GM18499 (cell line): ENCODE data around the gene HSPA5.
"Not testable (repeated sequence)": the region's sequence is repeated elsewhere in the genome, so short reads cannot be mapped to it uniquely, and the experiment has no call there.

Experiments
- ATAC-seq: cut with Tn5 transposase; IDR thresholded peaks from one replicate; pipeline ENCODE4 v1.9.1; 2021; ENCODE audit warnings: moderate number of reproducible peaks; ENCODE audit not compliant: insufficient read depth, unreplicated experiment

Gene HSPA5

DNA sequence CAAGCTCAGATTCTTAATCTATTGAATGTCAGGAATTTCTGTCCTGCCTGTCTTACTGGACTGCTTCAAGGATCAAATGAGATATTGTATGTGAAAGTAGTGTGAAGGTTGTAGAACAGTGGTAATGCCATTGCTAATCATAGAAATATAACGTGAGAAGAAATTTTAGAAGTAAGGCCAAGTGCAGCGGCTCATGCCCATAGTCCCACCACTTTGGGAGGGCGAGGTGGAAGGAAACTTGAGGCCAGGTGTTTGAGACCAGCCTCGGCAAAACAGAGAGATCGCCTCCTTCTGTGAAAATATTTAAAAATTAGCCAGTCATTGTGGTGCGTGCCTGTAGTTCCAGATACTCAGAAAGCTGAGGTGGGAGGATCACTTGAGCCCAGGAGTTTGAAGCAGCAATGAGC is 5.1 kb upstream of the HSPA5 start:
- no peak for ATAC-seq

DNA sequence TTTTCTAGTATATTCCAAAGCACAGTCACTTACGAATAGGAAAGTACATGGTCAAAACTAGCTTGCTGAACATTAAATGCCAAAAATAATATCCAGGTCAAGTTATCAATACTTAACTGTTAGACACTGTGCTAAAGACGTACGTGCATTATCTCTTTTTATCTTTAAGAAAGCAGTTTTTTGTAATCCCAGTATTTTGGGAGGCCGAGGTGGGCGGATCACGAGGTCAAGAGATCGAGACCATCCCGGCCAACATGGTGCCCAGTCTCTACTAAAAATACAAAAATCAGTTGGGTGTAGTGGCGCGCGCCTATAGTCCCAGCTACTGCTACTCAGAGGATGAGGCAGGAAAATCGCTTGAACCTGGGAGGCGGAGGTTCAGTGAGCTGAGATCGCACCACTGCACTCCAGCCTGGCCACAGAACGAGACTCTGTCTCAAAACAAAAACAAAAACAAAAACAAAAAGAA is 2.7 kb upstream of the HSPA5 start:
- no peak for ATAC-seq

DNA sequence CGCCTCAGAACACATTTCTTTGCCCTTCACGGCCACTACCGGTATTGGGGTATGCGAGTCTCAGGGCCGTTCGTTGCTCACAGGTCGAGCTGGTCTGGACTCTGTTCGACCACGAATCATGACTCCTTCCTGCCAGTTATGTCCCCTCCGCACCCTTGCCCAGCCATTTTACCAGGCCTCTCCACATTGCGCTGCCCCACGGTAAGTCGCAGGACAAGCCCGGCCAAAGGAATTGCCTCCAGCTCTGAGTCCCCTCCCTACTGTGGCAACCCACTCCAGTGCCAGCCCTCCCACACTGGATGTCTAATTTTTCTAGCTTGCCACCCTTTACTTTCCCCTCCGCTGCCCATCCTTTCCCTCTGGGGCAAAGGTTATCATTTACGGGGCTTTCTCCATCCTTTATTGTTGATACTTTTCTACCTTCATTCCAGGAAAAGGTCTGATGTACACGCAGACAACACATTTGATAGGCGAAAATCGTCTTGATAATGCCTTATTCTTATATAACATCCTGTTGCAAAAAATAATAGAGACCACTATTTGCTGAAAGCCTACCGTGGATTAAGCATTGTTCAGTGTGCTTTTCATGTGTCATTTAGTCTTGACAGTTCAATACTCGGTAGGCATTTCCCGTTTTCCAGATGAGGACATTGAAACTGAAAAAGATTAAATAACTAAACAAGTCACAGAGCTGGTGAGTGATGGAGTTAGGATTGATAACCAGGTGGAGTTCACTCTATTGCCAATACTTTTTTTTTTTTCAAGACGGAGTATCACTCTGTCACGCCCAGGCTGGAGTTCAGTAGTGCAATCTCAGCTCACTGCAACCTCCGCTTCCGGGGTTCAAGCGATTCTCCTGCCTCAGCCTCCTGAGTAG is 958 bp upstream of the HSPA5 start:
- no peak for ATAC-seq

GRCh38 chr9:125240649-125240999 is 519 bp downstream of the HSPA5 start:
- no peak for ATAC-seq

GRCh38 chr9:125239631-125240597 is 1.2 kb downstream of the HSPA5 start:
- no peak for ATAC-seq

DNA sequence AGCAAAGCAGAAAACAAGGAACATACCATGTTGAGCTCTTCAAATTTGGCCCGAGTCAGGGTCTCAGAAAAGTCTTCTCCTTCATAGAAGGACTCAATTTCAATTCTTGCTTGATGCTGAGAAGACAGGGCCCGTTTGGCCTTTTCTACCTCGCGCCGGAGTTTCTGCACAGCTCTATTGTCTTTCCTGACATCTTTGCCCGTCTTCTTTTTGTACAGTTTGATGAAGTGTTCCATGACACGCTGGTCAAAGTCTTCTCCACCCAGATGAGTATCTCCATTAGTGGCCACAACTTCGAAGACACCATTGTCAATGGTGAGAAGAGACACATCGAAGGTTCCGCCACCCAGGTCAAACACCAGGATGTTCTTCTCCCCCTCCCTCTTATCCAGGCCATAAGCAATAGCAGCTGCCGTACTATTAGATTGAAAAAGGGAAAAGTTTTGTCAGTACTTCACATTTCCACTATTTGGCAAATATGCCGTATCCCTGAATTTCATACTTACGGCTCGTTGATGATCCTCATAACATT is 2.2 kb downstream of the HSPA5 start:
- ATAC-seq, result no peak

GRCh38 chr9:125238127-125238914 is 2.8 kb downstream of the HSPA5 start:
- ATAC-seq, result no peak

DNA sequence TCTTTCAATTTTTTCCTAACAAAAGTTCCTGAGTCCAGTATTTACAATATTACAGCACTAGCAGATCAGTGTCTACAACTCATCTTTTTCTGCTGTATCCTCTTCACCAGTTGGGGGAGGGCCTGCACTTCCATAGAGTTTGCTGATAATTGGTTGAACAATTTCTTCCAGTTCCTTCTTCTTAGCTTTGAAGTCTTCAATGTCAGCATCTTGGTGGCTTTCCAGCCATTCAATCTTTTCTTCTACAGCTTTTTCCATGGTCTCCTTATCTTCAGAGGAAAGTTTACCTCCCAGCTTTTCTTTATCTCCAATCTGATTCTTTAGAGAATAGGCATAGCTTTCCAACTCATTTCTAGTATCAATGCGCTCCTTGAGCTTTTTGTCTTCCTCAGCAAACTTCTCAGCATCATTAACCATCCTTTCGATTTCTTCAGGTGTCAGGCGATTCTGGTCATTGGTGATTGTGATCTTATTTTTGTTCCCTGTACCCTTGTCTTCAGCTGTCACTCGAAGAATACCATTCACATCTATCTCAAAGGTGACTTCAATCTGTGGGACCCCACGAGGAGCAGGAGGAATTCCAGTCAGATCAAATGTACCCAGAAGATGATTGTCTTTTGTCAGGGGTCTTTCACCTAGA is 4.5 kb downstream of the HSPA5 start:
- not testable (repeated sequence) for ATAC-seq

GRCh38 chr9:125235804-125236519 is 5.2 kb downstream of the HSPA5 start:
- no peak for ATAC-seq

- not testable (repeated sequence) for ATAC-seq
Observed at GRCh38 chr9:125234099-125234498, 7.0 kb downstream of the HSPA5 start.

DNA sequence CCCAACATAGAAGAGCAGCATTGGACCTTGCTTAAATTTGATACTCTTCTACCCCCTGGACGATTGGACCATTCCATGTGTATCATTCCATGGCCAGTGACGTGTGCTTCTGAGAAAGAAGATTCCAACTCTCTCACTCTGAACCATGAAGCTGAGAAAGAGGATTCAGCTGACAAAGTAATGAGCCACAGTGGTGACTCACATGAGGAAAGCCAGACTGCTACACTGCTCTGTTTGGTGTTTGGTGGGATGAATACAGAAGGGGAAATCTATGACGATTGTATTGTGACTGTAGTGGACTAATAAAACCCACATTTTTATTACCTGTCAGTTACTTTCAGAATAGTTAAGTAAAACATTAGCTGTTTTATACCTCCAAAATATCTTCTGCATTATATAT is 7.5 kb downstream of the HSPA5 start:
- ATAC-seq, result no peak

- ATAC-seq, result no peak
Observed at GRCh38 chr9:125227761-125228160, 13.4 kb downstream of the HSPA5 start.

GRCh38 chr9:125224858-125225257 is 16.3 kb downstream of the HSPA5 start:
- not testable (repeated sequence) for ATAC-seq

DNA sequence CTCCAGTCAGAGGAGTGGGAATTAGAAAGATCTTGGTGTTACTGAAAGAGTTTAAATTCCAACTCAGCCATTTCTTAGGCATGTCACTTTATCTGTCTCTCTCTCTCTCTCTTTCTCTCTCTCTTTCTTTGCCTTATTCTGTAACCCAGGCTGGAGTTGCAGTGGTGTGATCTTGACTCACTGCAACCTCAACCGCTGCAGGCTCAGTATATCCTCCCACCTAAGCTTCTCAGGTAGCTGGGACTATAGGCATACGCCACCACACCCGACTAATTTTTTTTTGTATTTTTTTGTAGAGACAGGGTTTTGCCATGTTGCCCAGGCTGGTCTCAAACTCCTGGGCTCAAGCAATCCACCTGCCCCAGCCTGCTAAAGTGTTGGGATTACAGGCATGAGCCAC is 22.5 kb downstream of the HSPA5 start:
- no peak for ATAC-seq

DNA sequence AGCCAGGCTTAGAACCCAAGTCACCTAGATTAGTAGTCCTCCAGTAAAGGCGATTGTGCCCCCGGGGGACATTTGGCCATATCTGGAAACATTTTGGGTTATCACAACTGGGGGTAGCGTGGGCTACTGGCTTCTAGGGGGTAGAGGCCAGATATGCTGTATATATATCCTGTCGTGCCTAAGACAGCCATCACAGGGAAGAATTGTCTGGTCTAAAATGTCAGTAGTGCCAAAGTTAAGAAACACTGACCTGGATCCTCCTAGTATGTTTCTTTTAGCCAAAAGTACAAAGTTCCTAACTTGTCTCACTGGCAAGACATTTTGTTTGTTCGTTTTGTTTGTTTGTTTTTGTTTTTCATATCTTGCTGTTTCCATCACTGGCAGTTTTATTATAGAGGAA is 27.0 kb downstream of the HSPA5 start:
- ATAC-seq, result no peak

DNA sequence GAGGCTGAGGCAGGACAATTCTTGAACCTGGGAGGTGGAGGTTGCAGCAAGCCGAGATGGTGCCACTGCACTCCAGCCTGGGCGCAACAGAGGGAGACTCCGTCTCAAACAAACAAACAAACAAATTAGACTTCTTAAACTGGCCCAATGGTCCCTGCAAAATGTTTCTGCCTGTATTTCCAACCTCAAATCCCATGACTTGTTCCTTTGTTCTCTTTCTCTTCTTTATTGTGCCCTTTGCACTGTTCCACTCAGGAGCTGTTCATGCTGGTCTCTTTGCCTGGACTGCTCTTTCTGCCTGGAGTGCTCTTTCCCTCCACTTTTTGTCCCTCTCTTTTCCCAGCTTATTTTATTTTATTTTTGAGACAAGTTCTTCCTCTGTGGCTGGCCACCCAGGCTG is 36.7 kb downstream of the HSPA5 start:
- ATAC-seq, result no peak

- no peak for ATAC-seq
Observed at GRCh38 chr9:125202846-125203618, 38.1 kb downstream of the HSPA5 start.
